Epithelial cell of esophagus (primary cell): Measurements from ENCODE around the gene SYT2.

Experiments used
- DNase-seq: peaks from one replicate; pipeline ENCODE4 v3.0.0; 2010; ENCODE audit warnings: low read depth
- H3K4me3 ChIP-seq: 2 replicates; pipeline ENCODE4 v1.5.1; 2011; ENCODE audit warnings: mild to moderate bottlenecking, low read length, control low read depth
- CTCF ChIP-seq: IDR thresholded peaks from 2 replicates; pipeline ENCODE4 v1.5.1; 2011; ENCODE audit warnings: low read depth, mild to moderate bottlenecking, low read length, control low read depth, inconsistent platforms; ENCODE audit not compliant: insufficient read depth; ENCODE audit errors: missing control alignments

The SYT2 gene

GRCh38 chr1:202576816-202577215, 133.4 kb downstream of the SYT2 start:
- no peak overlapping the region for H3K4me3 ChIP-seq
- TF ChIP-seq CTCF, result no peak
- DNase-seq, result peak; percentile 43

DNA sequence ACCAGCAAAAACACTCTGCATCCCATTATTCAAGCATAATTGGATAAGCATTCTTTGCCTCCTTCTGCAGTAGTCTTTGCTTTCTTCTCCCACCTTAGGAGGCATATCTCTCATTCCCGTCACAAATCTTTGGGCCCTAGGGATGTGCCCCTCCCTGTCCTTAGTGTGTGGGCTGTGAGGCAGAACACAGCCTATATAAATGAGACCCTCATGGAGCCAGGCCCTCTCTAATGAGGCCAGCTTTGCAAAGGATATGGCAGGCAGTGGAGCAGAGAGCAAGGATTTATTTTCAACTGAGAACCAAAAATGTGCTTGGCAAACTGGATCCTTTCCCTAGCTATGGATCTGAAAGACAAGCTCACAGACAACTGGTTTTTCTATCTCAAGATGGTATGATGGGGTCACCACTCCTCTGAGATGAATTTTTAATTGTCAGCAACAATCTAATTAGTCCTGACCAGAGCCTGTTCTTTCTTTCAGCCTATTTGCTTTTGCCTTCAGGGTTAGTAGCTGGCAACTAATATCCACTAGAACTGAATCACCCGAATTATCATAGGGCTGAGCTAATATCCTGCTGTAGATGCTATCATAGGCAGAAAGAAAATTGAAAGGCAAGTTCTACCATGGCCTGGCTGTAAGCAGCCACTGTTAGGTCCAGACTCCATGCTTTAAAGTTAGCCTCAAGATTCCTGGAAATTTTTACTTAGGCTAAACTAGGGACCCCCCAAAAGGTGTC, 134.2 kb downstream of the SYT2 start:
- H3K4me3 ChIP-seq, result no peak overlapping the region
- TF ChIP-seq CTCF, result no peak
- DNase-seq, result peak; percentile 81

GRCh38 chr1:202572867-202573266, 137.4 kb downstream of the SYT2 start:
- no peak overlapping the region for H3K4me3 ChIP-seq
- DNase-seq, result no peak
- no peak for TF ChIP-seq CTCF

- TF ChIP-seq CTCF, result peak; percentile 89
- DNase-seq, result peak; percentile 56
- H3K4me3 ChIP-seq, result no peak overlapping the region
Observed at GRCh38 chr1:202571719-202572339, 138.4 kb downstream of the SYT2 start.

- DNase-seq, result peak; percentile 68
- no peak overlapping the region for H3K4me3 ChIP-seq
- no peak for TF ChIP-seq CTCF
Observed at GRCh38 chr1:202569393-202570322, 140.6 kb downstream of the SYT2 start.

GRCh38 chr1:202568826-202569225, 141.4 kb downstream of the SYT2 start:
- peak; percentile 56 for DNase-seq
- no peak overlapping the region for H3K4me3 ChIP-seq
- TF ChIP-seq CTCF, result no peak
